Measurements from ENCODE around the gene SLC6A9.

Gene SLC6A9

DNA sequence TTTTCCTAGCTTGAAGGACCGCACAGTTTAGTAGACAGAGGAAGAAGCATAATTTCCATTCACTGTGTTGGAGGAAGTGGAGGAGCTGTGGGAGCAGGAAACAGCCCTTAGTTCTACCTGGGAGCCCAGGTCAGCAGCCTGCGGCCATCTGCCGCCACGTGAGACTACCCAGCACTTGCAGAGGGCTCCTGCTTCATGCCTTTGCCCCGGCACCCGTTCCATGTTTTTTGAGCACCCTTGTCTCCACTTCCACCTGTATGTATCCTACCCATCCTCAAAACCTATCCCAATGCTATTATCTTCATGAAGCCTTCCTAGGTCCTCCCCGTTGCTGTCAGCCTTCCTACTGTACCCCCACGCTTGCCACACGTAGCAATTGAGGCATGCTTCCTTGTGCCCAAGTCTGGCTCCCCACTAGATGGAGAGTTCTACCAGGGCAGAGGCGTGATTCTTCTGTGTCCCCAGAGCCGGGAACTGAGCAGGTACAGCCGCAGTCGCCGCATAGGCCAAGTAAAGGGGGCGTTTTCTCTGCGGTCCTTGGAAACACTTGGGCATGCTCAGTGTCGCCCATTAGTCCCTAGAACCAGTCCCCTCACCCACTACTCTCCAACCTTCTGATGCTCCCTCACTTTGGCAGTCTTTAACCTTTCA is 1.9 kb downstream of the SLC6A9 start:
- no peak for DNase-seq (ENCODE audit: low read depth)

DNA sequence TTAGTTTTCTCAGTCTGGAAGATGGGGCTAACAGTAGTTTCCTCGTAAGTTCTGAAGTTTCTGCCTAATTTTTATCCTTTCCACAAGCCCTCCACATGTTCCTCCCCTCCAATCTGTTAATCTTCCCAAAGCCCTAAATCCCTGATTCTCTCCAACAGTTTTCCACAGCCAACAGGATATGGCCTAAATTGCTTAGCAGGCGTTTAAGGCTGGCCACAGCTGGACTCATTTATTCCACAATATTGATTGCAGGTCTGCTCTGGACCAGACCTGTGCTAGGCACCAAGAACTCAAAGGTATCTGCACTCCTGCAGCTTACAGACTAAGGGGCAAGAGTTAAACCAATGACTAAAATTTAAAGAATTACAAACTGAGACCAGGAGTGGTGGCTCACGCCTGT is 3.9 kb downstream of the SLC6A9 start:
- no peak for DNase-seq (ENCODE audit: low read depth)

DNA sequence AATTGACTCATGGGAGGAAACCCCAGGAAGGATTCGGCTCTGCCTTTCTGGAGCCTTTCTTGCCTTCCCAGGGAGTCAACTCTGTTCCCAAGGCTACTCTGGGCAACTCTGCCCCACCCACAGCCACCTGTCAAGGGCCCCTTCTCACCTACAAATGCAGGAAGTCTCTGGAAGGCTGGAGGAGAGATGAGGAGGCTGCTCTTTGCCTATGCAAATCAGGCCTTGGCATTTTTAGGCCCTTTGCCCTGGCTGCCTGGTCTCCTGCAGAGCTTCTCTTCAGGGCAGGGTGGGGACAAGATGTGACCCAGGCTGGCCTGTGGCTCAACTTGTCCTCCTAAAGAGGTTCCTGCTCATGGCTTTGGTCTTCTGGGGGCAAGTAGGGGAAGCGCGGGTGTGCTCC is 5.4 kb downstream of the SLC6A9 start:
- no peak for DNase-seq (ENCODE audit: low read depth)

DNA sequence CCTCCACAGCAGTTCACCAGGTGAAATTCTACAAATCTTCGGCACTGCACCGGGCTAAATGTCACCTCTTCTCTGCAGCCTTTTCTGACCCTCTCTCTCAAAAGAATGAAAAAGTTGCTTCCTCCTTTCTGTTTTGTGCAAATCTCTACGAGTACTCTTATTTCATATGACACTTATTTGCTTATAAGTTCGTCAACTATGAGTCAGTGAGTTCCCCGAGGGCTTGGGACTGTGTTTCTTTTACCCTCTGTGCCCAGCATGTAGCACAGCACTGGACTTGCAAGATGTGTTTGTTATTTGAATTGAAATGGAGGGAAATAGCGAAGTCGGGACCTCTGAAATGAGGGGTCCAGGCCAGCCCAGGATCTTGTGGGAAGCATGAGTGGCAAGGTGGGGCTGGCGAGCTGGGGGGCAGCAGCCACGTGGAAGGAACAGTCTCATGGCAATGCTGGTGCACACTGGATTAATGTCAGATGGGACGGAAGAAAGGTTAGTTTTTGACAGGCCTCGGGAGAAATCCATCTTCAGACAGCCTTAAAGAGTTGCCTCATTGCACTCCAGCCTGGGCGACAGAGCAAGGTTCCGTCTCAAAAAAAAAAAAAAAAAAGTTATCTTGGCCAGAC is 6.2 kb downstream of the SLC6A9 start:
- DNase-seq (ENCODE audit: low read depth) = no peak

DNA sequence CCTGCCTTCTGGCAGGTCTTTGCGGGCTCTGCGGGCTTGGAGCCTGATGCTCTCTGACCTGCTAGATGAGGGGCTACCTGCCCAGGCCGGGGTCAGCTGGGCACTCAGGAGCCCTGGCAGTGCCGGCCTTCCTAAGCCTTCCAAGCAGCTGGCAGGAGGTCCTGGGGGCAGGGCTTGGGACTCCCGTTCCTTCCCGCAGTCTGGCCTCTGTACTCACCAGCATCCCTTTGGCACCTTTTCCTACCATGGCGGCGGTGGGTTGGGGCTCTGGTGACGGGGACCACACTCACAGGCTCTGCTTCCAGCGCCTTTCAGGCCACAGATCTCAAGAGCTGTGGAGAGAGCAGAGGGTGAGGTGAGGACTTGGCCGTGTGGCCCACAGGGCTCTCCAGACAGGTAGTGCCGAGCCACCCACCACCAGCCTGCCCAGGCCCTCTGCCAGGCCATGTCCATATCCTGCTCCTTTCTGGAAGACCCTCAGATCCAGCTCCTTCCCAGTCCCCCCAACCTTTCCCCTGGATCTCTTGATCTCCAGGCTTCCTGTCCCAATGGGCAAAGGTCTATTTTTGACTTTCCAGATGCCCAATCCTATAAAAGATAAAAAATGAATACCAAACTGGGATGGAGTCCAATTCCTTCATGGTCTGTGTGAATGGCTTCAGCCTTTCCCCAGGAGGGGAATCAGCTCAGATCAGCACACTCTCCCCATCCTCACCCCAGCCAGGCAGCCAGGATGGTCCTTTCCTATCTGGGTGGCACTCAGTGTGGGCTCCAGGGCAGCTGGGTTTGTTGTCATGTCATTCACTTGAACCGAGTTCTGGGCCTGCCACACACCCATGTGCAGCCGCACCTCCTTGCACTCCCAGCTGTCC is 7.0 kb downstream of the SLC6A9 start:
- no peak for DNase-seq (ENCODE audit: low read depth)

DNA sequence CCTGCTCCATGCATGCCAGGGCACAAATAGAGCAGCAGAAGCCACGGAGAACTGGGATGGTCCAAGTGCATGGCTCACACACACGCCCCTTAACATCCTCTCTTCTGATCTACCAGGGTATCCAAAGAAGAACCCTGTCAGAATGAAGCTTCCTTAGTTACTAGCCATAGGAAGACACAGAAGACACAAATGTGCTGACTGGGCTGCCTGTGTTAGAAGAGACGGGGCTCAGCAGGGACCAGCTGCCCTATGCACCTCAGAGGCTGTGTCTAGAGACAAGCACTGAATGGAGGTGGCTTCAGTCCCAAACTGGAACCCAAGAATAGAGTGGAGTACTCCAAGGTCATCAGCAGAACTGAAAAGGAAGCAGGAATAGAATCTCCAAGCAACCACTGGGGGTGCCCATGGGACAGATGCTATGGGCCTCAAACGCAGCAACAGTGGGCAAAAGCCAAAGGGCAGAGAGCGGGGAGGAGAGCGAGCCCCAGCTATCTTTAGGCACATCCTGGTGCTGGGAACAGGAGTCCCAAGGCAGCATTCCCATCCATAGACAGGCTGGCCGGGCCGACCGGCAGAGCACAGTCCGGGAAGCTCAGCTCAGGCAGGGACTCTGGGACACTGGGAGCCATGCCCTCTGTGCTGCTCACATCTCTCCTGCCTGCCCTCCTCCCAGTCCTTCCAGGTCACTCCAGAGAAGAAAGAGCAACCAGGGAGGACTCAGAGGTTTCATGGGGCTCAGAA is 9.5 kb downstream of the SLC6A9 start:
- no peak for DNase-seq (ENCODE audit: low read depth)

DNA sequence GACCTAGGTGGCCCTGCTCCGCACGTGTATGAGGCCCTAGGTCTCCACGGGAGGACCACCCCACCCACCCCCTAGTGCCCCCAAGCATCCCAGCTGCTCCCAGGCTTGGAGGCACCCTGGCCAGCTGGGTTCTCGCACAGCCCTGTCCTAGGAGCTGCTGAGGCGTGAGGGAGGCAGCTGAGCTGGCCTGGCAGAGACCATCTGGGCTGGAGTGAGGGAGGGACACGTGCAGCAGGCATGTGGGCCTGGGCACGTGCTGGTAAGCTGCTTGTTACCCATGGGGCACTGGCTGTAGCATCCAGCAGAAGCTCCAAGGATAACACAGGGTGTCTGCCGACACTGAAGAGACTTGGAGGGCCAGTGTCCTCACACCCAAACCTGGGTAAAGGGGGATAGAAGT is 10.1 kb downstream of the SLC6A9 start:
- no peak for DNase-seq (ENCODE audit: low read depth)

DNA sequence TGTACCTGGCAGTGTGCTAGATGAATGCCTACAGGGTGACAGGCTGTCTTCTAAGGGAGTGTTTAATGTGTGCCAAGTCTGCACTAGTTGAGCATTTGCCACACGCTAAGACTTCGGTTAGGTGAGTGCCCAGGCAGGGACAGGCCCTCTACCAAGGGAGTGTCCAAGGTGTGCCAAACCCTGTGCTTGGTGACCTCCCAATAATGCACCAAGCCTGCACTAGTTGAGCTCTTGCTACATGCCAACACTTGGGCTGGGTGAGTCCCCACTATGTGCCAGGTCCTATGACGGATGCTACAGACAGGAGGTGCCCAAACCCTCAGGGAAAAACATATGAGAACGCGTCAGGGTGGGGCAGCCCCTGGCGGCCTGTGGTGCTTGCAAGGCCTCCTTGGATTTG is 10.8 kb downstream of the SLC6A9 start:
- no peak for DNase-seq (ENCODE audit: low read depth)

DNA sequence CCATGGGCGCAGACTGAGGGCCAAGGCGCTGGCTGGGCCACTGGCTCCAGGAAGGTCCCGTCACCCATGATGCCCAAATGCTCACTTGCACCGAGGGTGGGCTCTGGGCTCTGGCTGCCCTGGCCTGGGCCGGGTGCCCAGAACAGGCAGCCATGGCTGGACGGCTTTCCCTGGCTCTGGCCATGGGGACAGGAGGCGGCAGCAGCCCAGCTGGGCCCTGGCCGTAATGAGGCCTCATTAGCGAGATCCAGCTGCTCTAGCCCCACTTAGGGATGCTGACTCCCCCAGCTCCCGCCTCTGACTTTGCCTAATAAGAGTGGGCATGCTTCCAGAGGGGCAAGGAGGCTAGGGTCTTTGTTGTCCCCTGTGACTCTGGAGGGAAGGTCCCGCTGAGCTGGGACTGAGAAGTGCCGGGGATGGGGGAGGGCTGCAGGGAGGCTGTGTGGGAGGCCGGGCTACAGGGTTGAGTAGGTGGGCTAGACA is 11.8 kb downstream of the SLC6A9 start:
- no peak for DNase-seq (ENCODE audit: low read depth)

DNA sequence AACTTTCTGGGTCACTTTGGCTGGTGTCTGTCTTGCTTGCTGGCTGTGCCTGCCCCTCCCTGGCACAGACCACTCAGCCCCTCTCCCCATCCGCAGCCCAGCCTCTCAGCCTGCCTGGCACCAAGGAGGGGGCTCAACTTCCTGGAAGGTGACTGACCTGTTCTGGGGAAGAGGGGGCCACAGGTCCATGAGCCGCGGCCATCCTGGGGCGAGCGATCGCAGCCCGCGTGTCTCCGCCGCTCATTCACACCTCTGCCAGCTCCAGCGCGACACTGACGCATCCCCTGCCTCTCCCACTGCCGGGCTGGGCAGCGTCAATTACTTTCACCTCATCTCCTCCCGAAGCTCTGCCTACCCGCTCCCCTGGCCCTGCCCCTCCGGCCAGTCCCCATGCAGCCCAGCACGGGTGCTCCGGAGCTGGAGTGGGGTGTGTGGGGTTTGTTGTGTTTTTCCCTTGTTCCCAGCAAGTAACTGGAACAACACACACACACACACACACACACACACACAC is 14.3 kb downstream of the SLC6A9 start:
- DNase-seq (ENCODE audit: low read depth) = no peak

DNA sequence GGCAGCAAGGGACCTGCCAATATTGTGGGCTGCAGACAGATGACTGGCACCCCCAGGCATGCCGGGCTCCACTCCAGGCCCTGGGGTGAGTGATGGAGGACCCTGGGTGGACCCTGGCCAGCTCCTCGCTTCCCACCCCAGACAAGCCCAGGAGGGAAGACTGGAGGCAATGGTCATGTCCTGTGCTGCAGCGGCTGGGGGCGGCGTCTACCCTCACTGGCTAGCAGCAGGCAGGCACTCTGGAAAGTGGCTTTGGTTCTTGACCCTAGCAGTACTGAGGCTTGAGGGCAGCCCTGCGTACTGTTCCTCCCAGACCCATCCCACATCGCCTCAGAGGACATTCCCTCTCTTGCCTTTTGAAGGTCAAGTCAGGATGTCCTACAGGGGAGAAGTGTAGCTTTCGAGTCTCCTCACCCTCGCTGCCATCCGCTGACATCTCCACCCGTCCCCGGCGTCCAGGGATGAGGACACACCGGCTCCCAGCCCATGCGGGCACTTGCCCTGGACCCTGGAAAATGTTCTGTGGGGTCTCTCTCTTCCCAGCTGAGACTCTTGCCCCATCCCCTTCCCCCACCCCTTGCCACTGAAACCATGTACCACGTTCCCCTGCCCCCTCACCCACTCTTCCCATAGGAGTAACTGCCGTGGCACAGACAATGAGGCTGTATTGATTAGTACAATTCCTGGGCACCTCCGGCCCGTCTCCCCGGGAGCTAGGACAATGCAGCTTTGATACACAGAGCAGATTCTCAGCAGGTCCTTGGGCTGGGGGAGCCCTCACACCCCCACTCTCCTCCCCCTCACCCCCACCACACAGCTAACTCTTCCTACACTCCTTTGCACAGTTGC is 15.0 kb downstream of the SLC6A9 start:
- DNase-seq (ENCODE audit: low read depth) = no peak

DNA sequence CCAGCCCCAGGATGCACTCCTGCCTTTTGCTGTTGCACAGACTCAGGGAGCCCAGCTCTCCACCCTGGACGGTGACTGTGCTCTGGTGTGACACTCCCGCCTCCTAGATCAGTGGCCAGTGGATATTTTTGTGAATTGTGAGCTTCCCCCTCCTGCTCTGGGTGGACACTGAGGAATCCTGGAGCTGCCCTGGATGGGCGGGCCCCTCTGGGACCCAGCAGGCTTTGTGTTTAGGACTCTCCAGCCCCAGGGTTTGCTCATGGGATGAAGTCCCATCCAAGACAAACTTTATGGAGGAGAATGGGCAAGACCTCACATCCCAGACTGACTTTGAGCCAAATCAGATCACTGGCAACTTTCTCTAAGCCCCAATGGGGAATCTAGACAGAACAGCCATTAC is 16.1 kb downstream of the SLC6A9 start:
- DNase-seq (ENCODE audit: low read depth) = no peak

DNA sequence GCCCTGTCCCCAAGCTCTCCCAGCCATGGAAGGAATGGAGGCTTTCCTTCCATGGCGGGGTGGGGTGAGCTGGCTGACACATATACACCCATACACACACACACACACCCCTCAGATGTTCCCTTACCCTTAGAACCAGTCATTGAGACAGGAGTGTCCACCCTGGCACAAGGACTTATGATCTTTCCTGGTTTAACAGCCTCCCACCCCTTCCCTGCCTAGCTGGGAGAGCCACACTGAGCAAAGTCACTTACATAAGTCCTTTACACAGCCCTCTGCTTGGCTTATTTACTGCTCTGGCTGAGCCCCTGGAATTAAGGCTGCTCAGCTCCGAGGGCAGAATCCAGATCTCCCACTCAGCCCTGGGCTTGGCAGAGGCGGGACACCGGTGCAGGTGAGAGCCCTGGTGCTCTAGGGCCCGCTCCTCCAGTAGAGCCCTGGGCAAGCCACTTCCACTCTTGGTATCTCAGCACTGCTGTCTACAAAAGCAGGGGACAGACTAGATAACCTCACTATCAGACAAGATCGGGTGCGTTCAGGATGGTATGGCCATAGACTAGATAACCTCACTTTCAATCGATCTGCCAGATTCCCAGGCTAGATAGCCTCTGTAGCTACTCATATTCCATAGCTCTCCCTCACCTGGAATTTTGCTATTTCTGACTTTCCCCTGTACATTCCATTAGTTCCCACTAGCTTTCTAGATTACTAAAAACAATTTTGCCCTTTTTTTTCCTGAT is 16.7 kb downstream of the SLC6A9 start:
- no peak for DNase-seq (ENCODE audit: low read depth)

DNA sequence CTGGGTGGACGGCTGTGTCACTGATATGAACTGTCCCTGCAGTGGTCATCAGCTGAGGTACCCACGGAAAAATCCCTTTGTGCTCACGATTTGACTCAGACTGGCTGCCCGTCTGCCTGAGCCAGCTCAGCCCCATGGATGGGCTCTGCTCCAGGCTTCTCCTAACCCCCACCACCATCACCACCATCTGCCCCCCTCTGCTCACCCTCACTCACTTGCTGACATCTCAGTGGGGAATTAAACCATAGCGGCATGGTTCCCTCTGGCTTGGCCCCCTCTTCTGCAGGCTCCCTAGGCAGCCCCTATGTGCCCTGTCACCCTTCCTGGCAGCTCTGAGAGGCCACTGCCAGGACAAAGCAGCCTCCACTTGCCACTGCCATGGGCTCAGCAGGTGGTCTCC is 17.3 kb downstream of the SLC6A9 start:
- no peak for DNase-seq (ENCODE audit: low read depth)

DNA sequence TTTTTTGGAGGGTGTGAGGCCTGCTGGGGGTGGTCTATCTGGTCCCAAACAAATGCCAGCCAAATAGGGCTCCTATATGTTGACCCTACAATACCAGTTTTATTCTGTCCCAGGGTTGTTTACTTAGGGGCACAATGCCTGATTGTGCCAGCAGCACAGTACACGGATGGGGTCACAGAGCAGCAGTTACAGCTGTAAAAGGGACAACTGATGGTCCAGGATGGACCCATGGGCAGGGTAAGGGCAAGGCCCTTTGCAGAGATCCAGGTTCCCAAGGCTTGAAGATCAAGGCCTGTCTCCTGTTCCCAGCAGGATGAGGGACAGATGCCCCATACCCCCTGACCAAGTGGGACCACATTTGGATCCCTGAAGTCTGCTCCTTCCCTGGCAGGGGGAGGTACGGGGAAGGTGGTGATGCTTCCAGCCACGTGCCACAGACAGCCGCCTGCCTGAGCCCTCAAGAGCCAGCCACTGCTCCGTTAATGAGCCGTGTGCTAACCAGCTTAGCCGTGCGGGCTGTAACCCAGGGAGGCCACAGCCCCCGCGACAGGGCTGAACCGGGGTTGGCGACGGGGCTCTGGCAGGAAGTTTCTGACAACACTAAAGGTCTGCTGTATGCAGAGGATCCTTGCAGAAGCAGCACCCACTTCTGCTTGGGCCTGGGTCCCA is 18.2 kb downstream of the SLC6A9 start:
- DNase-seq (ENCODE audit: low read depth) = no peak

DNA sequence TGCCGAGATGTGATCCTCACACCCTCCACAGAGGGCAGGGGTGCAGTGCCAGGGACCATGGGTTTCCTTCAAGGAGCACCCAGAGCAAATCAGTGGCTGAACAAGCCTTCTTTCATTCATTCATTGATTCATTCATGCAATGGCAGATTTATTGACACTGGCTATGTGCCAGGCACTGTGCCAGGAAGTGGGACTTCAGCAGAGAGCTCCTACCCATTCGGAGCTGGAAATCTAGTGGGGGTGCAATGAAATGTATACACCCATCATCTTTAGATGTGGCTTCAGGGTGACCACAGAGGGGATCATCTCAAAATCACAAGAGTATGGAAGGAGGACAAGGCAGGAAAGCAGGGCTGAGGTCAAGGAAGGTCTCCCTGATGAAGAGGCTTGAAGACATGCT is 18.9 kb downstream of the SLC6A9 start:
- DNase-seq (ENCODE audit: low read depth) = no peak

DNA sequence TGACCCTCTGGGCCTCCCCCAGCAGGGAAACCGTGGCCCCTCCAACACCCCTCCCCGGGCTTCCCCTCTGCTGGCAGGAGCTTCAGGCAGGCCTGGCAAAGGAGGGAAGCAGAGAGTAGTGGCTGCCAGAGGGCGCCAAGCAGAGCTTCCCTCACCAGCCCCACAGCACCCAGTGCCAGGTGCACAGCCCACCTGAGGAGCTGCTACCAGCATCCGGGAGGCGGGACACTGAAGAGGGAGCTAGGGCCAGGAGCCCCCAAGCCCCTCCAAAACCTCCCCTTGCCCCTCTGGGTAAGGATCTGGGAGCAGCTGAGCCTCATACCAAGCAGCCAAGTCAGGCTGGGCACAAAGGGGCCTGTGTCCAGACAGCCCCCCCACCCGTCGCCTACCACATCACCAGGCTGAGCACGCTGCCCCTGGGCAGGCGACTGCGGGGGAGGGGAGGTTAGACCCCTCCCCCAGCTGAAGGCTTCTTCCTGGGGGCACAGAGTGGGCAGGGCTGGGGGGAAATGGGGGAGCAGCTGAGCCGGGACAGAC is 20.3 kb downstream of the SLC6A9 start:
- DNase-seq (ENCODE audit: low read depth) = no peak

DNA sequence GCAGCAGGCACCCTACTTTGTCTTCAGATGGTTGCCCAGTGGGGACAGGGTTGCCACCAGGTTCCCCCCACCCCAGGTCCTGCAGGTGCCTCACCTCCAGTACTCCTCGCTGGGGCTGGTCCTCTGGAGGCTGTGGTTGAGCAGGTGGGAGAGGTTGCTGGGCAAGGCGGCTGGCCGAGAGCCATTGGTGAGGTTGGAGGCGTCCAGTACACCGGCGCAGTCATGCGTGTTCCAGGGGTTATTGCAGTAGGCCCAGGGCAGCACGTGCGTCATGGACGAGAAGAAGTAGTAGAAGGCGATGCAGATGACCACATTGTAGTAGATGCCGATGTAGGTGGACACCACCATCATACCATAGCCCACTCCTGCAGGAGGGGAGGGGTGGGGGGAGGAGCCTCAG is 23.0 kb downstream of the SLC6A9 start:
- no peak for DNase-seq (ENCODE audit: low read depth)

DNA sequence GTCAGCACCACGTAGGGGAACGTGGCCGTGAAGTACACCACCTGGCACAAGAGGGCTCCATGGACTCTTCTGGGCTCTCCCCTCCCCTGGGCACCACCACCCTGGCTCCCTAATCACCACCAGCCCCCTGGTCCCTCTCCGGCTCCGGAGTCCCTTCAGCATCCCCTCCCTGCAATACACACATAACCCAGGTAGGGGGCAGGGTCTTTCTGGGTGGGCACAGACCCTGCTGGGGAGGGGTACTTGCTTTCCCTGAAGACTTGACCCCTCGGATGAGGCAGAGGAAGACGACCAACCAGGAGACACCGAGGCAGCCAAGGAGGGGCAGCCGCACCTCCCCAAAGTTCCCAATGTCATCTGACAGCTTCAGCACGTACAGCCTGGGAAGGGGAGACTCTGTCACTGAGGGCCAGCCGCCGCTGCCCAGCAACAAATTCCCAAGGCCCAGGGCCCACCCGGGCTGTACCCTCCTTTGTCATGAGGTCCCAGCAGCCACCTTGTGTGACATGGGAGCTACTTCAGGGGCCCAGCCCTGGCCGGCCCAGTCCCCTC is 28.6 kb downstream of the SLC6A9 start:
- DNase-seq (ENCODE audit: low read depth) = no peak

Measured in stimulated activated CD8-positive, alpha-beta memory T cell treated with anti-CD3 and anti-CD28 coated beads, Interleukin-15, amount 100 ng/mL, for 1 hour (primary cell).